HUES64 (cell line): ENCODE measurements around the gene HECW1.
A peak's percentile ranks its signal among the peaks of the same experiment; 100 is the strongest.

ENCODE experiments used
- H3K27ac ChIP-seq: 2 replicates; pipeline ENCODE4 v1.7.0; 2013; ENCODE audit warnings: low read depth, low read length, inconsistent platforms
- H3K27me3 ChIP-seq: 2 replicates; pipeline ENCODE4 v1.6.1; 2013; ENCODE audit warnings: mild to moderate bottlenecking, low read length; ENCODE audit not compliant: insufficient read depth
- H3K36me3 ChIP-seq: 2 replicates; pipeline ENCODE4 v1.6.1; 2013; ENCODE audit warnings: mild to moderate bottlenecking, low read length; ENCODE audit not compliant: insufficient read depth
- H3K4me1 ChIP-seq: 2 replicates; pipeline ENCODE4 v1.6.1; 2013; ENCODE audit warnings: mild to moderate bottlenecking, low read length, moderate library complexity; ENCODE audit not compliant: insufficient read depth
- H3K4me3 ChIP-seq: 2 replicates; pipeline ENCODE4 v1.5.1; 2013; ENCODE audit warnings: mild to moderate bottlenecking, low read length, moderate library complexity
- H3K9ac ChIP-seq: 2 replicates; pipeline ENCODE4 v1.6.1; 2013; ENCODE audit warnings: mild to moderate bottlenecking, low read depth, low read length
- H3K9me3 ChIP-seq: 2 replicates; pipeline ENCODE4 v1.6.1; 2013; ENCODE audit warnings: low read depth, low read length; ENCODE audit not compliant: insufficient read depth
- WGBS: fragments of 150-250, 120-280 bp; methylation state at CpG from one replicate; pipeline ENCODE4 v1.1.7; 2013; ENCODE audit warnings: missing lambda C conversion rate; 5-methylcytosine and 5-hydroxymethylcytosine counted together

The HECW1 gene

DNA sequence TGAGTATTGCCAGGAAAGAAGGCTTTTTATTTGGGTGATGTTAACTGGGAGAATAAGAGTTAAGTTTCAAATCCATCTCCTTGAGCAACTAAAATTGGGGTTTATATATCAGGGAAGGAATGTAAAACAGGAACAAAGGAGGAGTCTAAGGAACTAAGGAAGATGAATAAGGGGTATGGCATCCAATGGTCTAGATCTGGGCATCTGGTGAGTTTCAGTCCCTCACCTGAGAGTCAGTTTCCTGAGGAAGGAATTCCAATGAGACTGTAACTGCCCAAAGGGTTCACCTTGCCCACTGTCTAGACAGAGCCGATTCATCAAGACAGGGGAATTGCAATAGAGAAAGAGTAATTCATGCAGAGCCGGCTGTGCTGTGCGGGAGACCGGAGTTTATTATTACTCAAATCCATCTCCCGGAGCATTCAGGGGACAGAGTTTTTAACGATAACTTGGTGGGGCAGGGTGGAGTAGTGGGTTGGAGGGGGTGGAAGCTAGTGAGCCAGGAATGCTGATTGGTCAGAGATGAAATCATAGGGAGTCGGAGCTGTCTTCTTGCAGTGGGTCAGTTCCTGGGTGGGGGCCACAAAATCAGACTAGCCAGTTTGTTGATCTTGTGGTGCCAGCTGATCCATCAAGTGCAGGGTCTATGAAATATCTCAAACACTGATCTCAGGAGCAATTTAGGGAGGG lies 282.1 kb downstream of the HECW1 start:
- H3K4me1 ChIP-seq = peaks cover 33% of the 10 kb centered on the region
- H3K27me3 ChIP-seq = no peaks in the 10 kb centered on the region
- no peak overlapping the region for H3K4me3 ChIP-seq
- WGBS = 94% methylated on average over 7 of the region's 7 CpGs
- no peaks in the 10 kb centered on the region for H3K36me3 ChIP-seq
- no peak overlapping the region for H3K27ac ChIP-seq
- H3K9me3 ChIP-seq = no peaks in the 10 kb centered on the region
- no peak overlapping the region for H3K9ac ChIP-seq

DNA sequence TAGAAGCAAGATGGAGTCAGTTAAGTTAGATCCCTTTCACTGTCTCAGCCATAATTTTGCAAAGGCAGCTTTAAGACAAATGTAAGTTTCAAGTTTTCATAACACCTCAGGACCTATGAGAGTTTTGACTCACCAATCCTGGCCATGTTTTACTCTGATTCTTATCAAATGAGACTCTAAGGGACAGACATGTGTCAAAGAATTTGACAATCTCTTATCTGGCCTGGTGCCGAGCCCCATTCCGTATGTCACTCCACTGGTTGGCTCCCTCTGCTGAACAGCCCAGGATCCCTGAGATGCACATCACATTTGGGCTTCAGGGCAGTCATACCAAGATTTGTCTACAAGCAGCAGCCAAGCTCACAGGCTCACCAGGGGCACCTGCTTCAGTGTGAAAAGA lies 282.9 kb downstream of the HECW1 start:
- peaks cover 33% of the 10 kb centered on the region for H3K4me1 ChIP-seq
- no peaks in the 10 kb centered on the region for H3K36me3 ChIP-seq
- no peak overlapping the region for H3K4me3 ChIP-seq
- no peaks in the 10 kb centered on the region for H3K9me3 ChIP-seq
- H3K9ac ChIP-seq = no peak overlapping the region
- H3K27ac ChIP-seq = peak overlapping the region; percentile 67; the same call in 1 of the 2 replicates
- H3K27me3 ChIP-seq = no peaks in the 10 kb centered on the region
- WGBS = 78% methylated on average over 2 of the region's 2 CpGs

DNA sequence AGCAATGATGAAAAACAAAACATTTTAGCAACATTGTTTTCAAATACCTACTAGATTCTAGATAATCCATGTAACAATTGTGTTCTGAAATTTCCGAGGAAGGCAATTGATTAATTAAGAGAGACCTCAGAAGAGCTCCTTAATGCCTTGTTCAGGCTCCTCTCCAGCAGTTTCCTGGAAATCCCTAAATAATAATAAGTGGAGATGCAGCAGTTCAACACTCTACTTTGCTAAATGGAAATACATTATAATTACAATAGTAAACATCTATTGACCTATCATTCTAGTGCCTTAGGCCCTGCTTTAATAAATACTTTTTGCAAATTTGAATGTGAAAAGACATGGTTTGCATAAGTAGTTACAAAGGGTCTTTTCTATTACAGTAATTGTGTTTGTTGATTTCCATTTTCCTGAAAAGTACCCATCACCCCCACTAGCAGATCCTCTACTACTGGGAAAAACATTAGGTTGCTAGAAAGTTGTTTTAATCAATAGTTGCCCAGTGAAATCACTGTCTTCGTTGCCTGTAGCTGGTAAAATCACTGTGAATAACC lies 283.8 kb downstream of the HECW1 start:
- Histone ChIP-seq H3K4me1 (peaks cover 32% of the 10 kb centered on the region), H3K9ac (peak overlapping the region; percentile 23; the same call in 1 of the 2 replicates), H3K27me3 (no peaks in the 10 kb centered on the region), H3K9me3 (no peaks in the 10 kb centered on the region), H3K27ac (peak overlapping the region; percentile 67), H3K4me3 (peak overlapping the region; percentile 31), H3K36me3 (no peaks in the 10 kb centered on the region)
- 15% methylated on average over 1 of the region's 2 CpGs for WGBS

DNA sequence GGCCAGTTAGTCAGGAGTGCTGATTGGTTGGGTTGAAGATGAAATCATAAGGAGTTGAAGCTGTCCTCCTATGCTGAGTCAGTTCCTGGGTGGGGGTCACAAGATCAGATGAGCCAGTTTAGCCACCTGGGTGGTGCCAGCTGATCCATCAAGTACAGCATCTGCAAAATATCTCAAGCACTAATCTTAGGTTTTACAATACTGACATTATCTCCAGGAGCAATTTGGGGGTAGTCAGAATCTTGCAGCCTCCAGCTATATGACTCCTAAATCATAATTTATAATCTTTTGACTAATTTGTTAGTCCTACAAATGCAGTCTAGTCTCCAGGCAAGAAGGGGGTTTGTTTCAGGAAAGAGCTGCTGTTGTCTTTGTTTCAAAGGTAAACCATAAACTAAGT lies 286.4 kb downstream of the HECW1 start:
- Histone ChIP-seq H3K9ac (no peak overlapping the region), H3K4me1 (peaks cover 28% of the 10 kb centered on the region)

DNA sequence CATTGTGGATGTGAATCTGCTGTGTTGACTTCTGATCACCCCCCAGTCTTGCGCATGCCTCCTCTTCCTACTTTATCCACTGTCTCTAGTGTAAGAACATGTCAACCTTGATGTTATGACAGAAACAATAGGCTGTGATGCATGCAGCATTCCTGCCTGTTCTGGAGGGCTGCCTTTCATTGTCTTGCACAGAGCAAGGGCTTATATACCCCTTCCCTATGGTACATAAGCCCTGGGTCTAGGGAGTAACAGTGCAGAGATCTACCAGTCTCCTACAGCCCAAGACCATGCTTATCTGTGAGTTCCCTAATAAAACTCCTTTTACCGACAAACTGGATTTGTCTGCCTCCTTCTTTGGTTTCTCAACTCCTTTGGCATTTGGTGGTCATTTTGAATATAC lies 293.5 kb downstream of the HECW1 start:
- Histone ChIP-seq H3K27me3 (no peaks in the 10 kb centered on the region), H3K9me3 (no peaks in the 10 kb centered on the region), H3K4me3 (no peak overlapping the region), H3K4me1 (peaks cover 12% of the 10 kb centered on the region; the same call in 1 of the 2 replicates), H3K36me3 (no peaks in the 10 kb centered on the region), H3K9ac (no peak overlapping the region), H3K27ac (no peak overlapping the region)
- WGBS = 89% methylated on average over 2 of the region's 2 CpGs

More for the DNA sequence above, 286.4 kb downstream of the HECW1 start:
- no peaks in the 10 kb centered on the region for H3K36me3 ChIP-seq
- H3K4me3 ChIP-seq = no peak overlapping the region
- H3K9me3 ChIP-seq = no peaks in the 10 kb centered on the region
- no peaks in the 10 kb centered on the region for H3K27me3 ChIP-seq
- H3K27ac ChIP-seq = no peak overlapping the region

DNA sequence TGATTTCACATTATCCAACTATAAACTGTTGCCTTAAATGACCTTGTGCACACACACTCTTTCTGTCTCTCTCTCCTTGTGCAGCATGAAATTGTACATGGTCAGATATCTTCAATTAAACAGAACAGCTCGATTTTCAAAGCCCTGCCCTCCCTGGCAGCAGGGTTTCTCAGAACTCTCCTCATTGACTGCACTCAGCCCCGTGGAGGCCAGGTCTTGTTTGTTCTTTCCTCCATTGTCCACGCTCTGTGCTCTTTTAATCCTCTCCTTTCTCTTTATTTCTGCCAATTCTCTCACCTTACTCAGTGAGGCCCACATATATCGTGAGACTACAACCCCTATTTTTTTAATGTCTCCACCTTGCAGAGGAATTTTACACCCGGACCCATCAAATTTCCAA lies 294.5 kb downstream of the HECW1 start:
- 79% methylated on average over 5 of the region's 5 CpGs for whole genome bisulfite sequencing
- H3K4me3 ChIP-seq = no peak overlapping the region
- no peak overlapping the region for H3K27ac ChIP-seq
- H3K4me1 ChIP-seq = peaks cover 12% of the 10 kb centered on the region; the same call in 1 of the 2 replicates
- H3K9me3 ChIP-seq = no peaks in the 10 kb centered on the region
- H3K27me3 ChIP-seq = no peaks in the 10 kb centered on the region
- H3K9ac ChIP-seq = no peak overlapping the region
- no peaks in the 10 kb centered on the region for H3K36me3 ChIP-seq

DNA sequence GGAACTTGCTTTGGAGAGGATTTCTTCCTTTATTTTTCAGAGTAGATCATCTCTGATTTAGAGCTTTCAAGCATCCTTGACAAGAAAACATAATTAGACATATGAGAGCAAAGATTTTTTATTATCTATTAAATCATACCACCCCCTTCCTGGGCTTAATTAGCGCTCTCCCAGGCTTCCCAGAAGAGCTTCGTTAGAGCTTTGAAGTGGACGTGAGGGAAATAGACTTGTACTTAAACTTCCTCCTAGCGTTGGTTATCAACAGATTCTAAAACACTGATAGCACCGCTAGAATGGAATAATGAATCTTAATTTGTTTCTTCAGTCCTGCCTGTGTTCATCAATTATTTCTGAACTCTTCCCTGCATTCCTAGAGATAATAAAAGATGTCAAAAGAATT lies 296.5 kb downstream of the HECW1 start:
- no peak overlapping the region for H3K27ac ChIP-seq
- H3K4me3 ChIP-seq = no peak overlapping the region
- 95% methylated on average over 5 of the region's 5 CpGs for WGBS
- no peaks in the 10 kb centered on the region for H3K9me3 ChIP-seq
- H3K36me3 ChIP-seq = no peaks in the 10 kb centered on the region
- no peak overlapping the region for H3K9ac ChIP-seq
- 0 out of 2 replicates have a peak, but pooled peaks cover 8% of the 10 kb centered on the region for H3K4me1 ChIP-seq
- H3K27me3 ChIP-seq = no peaks in the 10 kb centered on the region

DNA sequence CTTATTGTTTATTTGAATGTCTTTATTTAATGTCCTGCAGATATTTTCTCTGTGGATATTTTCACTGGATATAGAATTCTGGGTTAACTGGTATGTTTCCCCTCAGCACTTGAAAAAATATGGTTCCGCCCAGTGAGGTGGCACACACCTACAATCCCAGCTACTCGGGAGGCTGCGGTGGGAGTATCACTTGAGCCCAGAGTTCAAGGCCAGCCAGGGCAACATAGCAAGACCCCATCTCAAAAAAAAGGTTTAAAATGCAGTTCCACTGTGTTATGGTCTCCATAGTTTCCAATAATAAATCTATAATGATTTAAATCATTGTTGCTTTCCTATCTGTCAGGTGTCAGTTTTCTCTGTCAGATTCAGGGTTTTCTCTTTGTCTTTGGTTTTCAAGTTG lies 305.0 kb downstream of the HECW1 start:
- WGBS = 98% methylated on average over 3 of the region's 3 CpGs
- Histone ChIP-seq H3K4me1 (no peaks in the 10 kb centered on the region), H3K36me3 (no peaks in the 10 kb centered on the region), H3K4me3 (no peak overlapping the region), H3K27ac (no peak overlapping the region), H3K9ac (no peak overlapping the region), H3K9me3 (peaks cover 19% of the 10 kb centered on the region; the same call in 1 of the 2 replicates), H3K27me3 (no peaks in the 10 kb centered on the region)

DNA sequence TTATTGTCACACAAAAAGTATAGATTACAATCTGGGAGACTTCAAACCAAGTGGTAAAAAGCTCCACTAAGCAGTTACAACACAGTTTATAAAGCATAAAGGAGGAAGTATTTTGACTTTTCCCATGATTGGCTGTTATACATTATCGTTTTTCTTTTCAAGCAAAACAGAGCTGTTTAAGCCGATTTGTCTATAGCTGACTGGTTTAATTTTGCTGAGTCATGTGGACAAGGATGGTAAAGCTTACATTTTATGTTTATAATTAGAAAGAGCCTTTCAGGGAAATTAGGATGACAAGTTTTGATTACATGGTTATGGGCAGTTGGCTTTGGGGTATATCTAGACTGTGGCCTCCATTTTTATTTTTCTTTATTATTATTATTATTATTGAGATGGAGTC lies 318.0 kb downstream of the HECW1 start:
- Histone ChIP-seq H3K9me3 (no peaks in the 10 kb centered on the region), H3K27ac (no peak overlapping the region), H3K27me3 (no peaks in the 10 kb centered on the region), H3K4me3 (no peak overlapping the region), H3K9ac (no peak overlapping the region), H3K4me1 (no peaks in the 10 kb centered on the region), H3K36me3 (no peaks in the 10 kb centered on the region)
- whole genome bisulfite sequencing = 98% methylated on average over 2 of the region's 2 CpGs

DNA sequence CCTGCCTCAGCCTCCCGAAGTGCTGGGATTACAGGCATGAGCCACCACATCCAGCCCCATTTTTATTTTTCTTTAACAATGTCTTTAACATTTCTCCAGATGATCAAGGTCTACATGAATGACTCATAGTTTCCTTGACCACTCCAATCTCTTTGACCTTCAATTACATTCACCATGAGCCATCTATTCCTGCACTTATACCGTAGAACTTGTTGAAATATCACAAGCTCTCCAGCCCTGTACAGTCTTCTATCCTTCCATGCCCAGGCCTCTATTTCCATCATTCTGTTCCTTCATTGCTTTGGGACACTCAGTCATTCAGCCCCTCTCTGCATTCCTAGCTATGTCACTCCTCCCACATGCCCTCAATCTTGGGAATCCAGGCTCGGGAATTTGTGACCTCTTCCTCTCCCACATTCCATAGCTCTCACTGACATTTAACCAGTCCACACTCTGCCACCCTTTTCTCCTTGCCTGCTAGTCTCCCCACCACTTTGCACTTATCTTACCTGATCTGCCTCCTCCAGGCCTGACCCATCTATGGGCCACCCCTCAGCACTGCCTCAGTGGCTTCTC lies 318.7 kb downstream of the HECW1 start:
- H3K9ac ChIP-seq = no peak overlapping the region
- no peak overlapping the region for H3K4me3 ChIP-seq
- H3K4me1 ChIP-seq = peaks cover under 1% of the 10 kb centered on the region; the same call in 1 of the 2 replicates
- no peak overlapping the region for H3K27ac ChIP-seq
- no peaks in the 10 kb centered on the region for H3K36me3 ChIP-seq
- no peaks in the 10 kb centered on the region for H3K27me3 ChIP-seq
- no peaks in the 10 kb centered on the region for H3K9me3 ChIP-seq
- WGBS = 90% methylated on average over 3 of the region's 3 CpGs

DNA sequence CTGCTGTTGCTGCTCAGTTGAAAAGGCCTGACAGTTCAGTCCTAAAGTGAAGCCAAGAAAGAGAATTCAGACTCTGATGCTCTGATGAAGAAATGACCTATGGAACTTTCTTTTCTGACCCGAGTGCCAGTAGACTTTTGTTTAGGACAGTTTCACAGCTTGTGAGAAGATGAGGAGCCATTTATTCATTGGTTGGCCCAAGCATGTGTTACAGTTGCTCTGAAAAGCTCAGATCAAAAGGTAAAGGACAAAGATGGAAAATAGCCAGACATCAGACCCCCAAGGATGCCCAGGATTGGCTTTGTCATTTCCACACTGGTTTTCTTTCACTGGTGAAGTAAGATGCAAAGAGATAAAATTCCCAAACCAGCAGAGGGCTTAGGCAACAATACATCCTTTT lies 321.2 kb downstream of the HECW1 start:
- no peak overlapping the region for H3K27ac ChIP-seq
- no peaks in the 10 kb centered on the region for H3K36me3 ChIP-seq
- H3K9ac ChIP-seq = no peak overlapping the region
- no peaks in the 10 kb centered on the region for H3K27me3 ChIP-seq
- WGBS = 94% methylated on average over 1 of the region's 1 CpG
- H3K9me3 ChIP-seq = no peaks in the 10 kb centered on the region
- H3K4me1 ChIP-seq = peaks cover 17% of the 10 kb centered on the region
- H3K4me3 ChIP-seq = no peak overlapping the region
